Kidney (tissue), 14 donors: Measurements from ENCODE around the gene CCDC196. TPM values are rescaled to one million over a fixed set of nuclear protein-coding genes. Genes with fewer than 3 reads are reported as not detected.

Source experiments
- DNase-seq, 5 donors: peaks; one replicate each; pipeline ENCODE4 v3.0.0-alpha.2; 2013 to 2020
- FAIRE-seq: peaks from 2 replicates; lab custom pipeline; 2012; peaks lifted over from hg19 to GRCh38; lab: Jason Lieb, UNC
- H3K27ac ChIP-seq, 2 donors: one replicate each; pipeline ENCODE4 v1.7.0; 2013; ENCODE audit warnings: low read depth in 2 of 2, low read length in 2 of 2, inconsistent platforms in 1 of 2
- H3K27me3 ChIP-seq: one replicate; pipeline ENCODE4 v1.7.1; 2013; ENCODE audit warnings: low read length, inconsistent platforms; ENCODE audit not compliant: control insufficient read depth, insufficient read depth
- H3K36me3 ChIP-seq, 3 donors: one replicate each; pipeline versions ENCODE4 v1.7.0 to v1.7.1; 2013; ENCODE audit warnings: low read length in 3 of 3, control low read depth in 1 of 3, inconsistent platforms in 1 of 3; ENCODE audit not compliant: insufficient read depth in 3 of 3, control insufficient read depth in 2 of 3
- H3K4me1 ChIP-seq, 3 donors: one replicate each; pipeline versions ENCODE4 v1.7.0 to v1.7.1; 2013; ENCODE audit warnings: low read length in 3 of 3, inconsistent platforms in 1 of 3, low read depth in 1 of 3; ENCODE audit not compliant: control insufficient read depth in 2 of 3, insufficient read depth in 2 of 3
- H3K4me3 ChIP-seq, 3 donors: one replicate each; pipeline versions ENCODE4 v1.7.0 to v1.8.1; 2013; ENCODE audit warnings: low read length in 3 of 3, control low read depth in 1 of 3, inconsistent platforms in 1 of 3
- H3K9ac ChIP-seq, 3 donors: one replicate each; pipeline versions ENCODE4 v1.7.0 to v1.7.1; 2013; ENCODE audit warnings: low read length in 3 of 3, control low read depth in 1 of 3, inconsistent platforms in 1 of 3
- H3K9me3 ChIP-seq, 3 donors: one replicate each; pipeline versions ENCODE4 v1.7.0 to v1.7.1; 2013; ENCODE audit warnings: low read length in 3 of 3, control low read depth in 1 of 3, inconsistent platforms in 1 of 3; ENCODE audit not compliant: control insufficient read depth in 2 of 3, insufficient read depth in 1 of 3
- intact Hi-C: fragments of 100-400 bp; cut with DNase I; formaldehyde crosslinking; loops from one replicate; pipeline ENCODE4 v1.11.1; 2022
- polyA plus RNA-seq: library from polyadenylated mRNA; stranded (reverse); fragments of 350-450 nt; fragmentation: Illumina TruSeq; extraction: RNeasy Lipid Tissue Mini Kit (QIAGEN cat#74804); gene quantifications from one replicate; pipeline ENCODE4 v1.2.3, GENCODE V29; 2014; ENCODE audit warnings: low read depth, low replicate concordance; ENCODE audit not compliant: insufficient read depth
- total RNA-seq: library from RNA; stranded (reverse); fragmentation: NEBNext Ultra II Directional; extraction: Animal tissue kit (Norgen Biotek cat#: 25700); gene quantifications from one replicate; pipeline ENCODE4 v1.2.1, GENCODE V29; 2021
- TF ChIP-seq, protein P1 (sequence below): IDR thresholded peaks from 3 replicates; pipeline ENCODE4 v1.5.1; 2012; ENCODE audit warnings: mild to moderate bottlenecking, moderate library complexity, borderline replicate concordance; ENCODE audit not compliant: insufficient read depth; ENCODE audit errors: extremely low read depth
- donor health status: control.
- donor health status: control.
- donor health status: control.
- donor health status: control.
- donor health status: control.
- donor health status: DM: yes; HTN: yes; CAD: no.
- donor health status: Normal renal cell carcinoma (clear cell type).

CCDC196 gene
- total and polyA plus RNA-seq, 2 donors from 2014 or later: not detected

DNA sequence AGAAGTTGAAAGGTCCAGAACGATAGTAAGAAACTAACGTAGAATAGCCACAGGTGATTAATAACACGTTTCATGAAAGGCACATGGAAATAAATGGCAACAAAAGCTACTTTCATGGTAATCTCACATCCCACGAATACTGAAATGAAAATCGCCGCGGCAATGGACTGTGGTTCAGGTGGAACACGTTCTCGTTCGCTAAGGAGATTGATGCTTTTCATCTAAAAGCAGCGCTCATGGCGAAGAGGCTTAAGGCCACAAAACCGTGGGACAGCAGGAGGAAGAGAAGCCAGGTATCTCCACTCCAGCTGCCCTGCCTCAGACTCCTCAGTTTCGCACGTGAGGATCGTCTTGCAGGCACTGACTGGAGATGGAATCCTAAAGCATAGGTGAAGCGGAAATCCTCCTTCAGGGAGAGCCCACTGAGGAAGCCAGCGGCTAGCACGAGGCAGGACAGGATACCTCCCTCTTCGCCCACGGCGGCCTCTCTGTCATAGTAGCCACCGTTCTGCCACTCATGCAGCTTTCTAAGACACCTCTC is 21.1 kb downstream of the CCDC196 start:
- FAIRE-seq: no peak

DNA sequence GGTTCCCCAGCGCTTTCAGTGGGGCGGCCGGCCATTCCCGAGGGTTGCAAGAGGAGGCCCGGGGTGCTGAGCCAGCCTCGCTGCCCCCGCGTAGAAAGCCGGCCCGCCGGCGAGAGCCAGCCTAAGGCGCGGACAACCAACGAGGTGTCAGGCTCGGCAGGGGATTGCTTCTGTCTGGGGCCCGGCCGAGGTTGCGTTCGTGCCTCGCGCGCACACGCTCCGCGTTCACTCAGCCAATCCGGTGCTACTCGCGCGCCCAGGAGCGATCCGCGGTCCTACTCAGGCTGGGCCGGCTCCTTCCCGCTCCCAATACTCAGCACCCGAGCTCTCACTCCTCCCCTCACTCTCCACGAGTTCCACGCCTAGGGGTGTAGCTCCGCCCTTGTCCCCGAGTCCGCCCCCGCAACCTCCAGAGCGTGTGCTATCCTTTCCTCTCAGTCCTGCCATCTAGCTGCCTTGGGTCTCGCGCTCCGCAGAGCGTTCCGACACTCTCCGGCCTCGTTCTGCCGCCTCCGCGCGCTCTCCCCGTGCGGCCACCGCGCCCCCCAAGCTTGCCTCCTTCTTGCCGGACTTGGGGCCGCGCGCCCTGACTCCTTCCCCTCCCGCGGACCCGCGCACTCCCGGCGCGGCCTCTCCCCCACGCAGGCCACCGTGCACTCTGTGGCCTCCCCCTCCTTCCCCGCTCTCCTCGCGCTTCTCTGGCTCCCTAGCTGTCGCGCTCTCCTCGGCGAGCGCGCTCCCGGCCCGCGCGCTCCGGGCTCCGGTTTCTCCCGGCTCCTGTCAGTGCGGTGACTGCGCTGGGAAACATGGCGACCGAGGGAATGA is 21.8 kb downstream of the CCDC196 start, which contains the start of gene GPHN:
Gene GPHN, plus strand, starts transcription at position 426 of the 825 bp plus-strand sequence.
- intact Hi-C loops: no loop called here
- FAIRE-seq: peak; percentile 73
- DNase-seq: peak; percentile 97 to 98 (median 98)
- Histone ChIP-seq H3K4me1 (peaks cover 0 to 6% (median 2%) of the 10 kb centered on the region in 3 donors), H3K4me3 (peak within 1 kb of the TSS; percentile 93 to 96 (median 94)), H3K27me3 (no peaks in the 10 kb centered on the region), H3K9ac (peak within 1 kb of the TSS; percentile 93 to 100 (median 95)), H3K36me3 (no peaks in the 10 kb centered on the region), H3K27ac (peak within 1 kb of the TSS; percentile 93 to 97), H3K9me3 (no peaks in the 10 kb centered on the region)
- TF ChIP-seq, protein P1, sequence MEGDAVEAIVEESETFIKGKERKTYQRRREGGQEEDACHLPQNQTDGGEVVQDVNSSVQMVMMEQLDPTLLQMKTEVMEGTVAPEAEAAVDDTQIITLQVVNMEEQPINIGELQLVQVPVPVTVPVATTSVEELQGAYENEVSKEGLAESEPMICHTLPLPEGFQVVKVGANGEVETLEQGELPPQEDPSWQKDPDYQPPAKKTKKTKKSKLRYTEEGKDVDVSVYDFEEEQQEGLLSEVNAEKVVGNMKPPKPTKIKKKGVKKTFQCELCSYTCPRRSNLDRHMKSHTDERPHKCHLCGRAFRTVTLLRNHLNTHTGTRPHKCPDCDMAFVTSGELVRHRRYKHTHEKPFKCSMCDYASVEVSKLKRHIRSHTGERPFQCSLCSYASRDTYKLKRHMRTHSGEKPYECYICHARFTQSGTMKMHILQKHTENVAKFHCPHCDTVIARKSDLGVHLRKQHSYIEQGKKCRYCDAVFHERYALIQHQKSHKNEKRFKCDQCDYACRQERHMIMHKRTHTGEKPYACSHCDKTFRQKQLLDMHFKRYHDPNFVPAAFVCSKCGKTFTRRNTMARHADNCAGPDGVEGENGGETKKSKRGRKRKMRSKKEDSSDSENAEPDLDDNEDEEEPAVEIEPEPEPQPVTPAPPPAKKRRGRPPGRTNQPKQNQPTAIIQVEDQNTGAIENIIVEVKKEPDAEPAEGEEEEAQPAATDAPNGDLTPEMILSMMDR: peak; percentile 1

More for the DNA sequence above, 21.1 kb downstream of the CCDC196 start:
- Histone ChIP-seq H3K9ac (peak overlapping the region; percentile 90 to 93 (median 93)), H3K36me3 (no peaks in the 10 kb centered on the region), H3K27ac (peak overlapping the region; percentile 93 to 97), H3K27me3 (no peaks in the 10 kb centered on the region), H3K4me1 (peaks cover 0 to 6% (median 2%) of the 10 kb centered on the region in 3 donors), H3K4me3 (peak overlapping the region; percentile 92 to 96 (median 93)), H3K9me3 (no peaks in the 10 kb centered on the region)
- TF ChIP-seq, protein P1: no peak
- intact Hi-C loops: no loop called here
- DNase-seq: no peak

DNA sequence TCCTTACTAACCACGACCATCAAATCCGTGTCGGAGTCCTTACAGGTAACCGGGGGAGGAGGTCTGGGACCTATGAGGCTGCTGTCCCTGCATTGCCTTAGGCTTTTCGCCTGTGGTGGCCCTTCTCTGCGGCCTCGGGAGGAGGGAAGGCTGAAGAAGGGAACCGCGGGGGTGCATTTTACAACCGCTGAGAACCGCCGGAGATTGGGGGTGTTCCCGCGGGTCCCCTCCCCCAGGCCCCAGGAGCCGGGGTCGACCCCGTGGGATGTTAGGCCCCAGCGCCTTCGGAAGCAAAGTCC is 22.3 kb downstream of the CCDC196 start:
- H3K9me3 ChIP-seq: no peaks in the 10 kb centered on the region
- H3K27ac ChIP-seq: peak overlapping the region; percentile 93 to 97
- intact Hi-C loops: no loop called here
- peak overlapping the region; percentile 93 to 96 (median 94) for H3K4me3 ChIP-seq
- no peak for FAIRE-seq
- H3K27me3 ChIP-seq: no peaks in the 10 kb centered on the region
- DNase-seq: no peak
- H3K4me1 ChIP-seq: peaks cover 0 to 9% (median 2%) of the 10 kb centered on the region in 3 donors
- TF ChIP-seq, protein P1: no peak
- no peaks in the 10 kb centered on the region for H3K36me3 ChIP-seq
- peak overlapping the region; percentile 84 to 100 (median 95) for H3K9ac ChIP-seq
